ENCODE measurements around the gene AAMP. TPM values are rescaled to one million over a fixed set of nuclear protein-coding genes. Genes with fewer than 3 reads are reported as not detected.

Gene AAMP
- total RNA-seq, 1 donor = 104 TPM

- no peak for TF ChIP-seq CTCF (IDR thresholded peaks at IDR 0.05; ENCODE audit: insufficient read depth, low read depth, low read length)
- DNase-seq (ENCODE audit: low read depth) = no peak
- H3K4me3 ChIP-seq (ENCODE audit: low read depth, low read length) = no peak overlapping the region
Observed at GRCh38 chr2:218256612-218257350, 13.2 kb downstream of the AAMP start.

GRCh38 chr2:218255446-218255845, 14.5 kb downstream of the AAMP start:
- TF ChIP-seq CTCF (IDR thresholded peaks at IDR 0.05; ENCODE audit: insufficient read depth, low read depth, low read length) = no peak
- no peak overlapping the region for H3K4me3 ChIP-seq (ENCODE audit: low read depth, low read length)
- DNase-seq (ENCODE audit: low read depth) = peak; percentile 64

GRCh38 chr2:218253232-218253625, 16.7 kb downstream of the AAMP start:
- no peak for DNase-seq (ENCODE audit: low read depth)
- no peak overlapping the region for H3K4me3 ChIP-seq (ENCODE audit: low read depth, low read length)
- no peak for TF ChIP-seq CTCF (IDR thresholded peaks at IDR 0.05; ENCODE audit: insufficient read depth, low read depth, low read length)

- no peak for DNase-seq (ENCODE audit: low read depth)
Observed at GRCh38 chr2:218252509-218253231, 17.3 kb downstream of the AAMP start.

GRCh38 chr2:218249691-218250090, 20.2 kb downstream of the AAMP start:
- H3K4me3 ChIP-seq (ENCODE audit: low read depth, low read length) = no peak overlapping the region
- no peak for DNase-seq (ENCODE audit: low read depth)
- TF ChIP-seq CTCF (IDR thresholded peaks at IDR 0.05; ENCODE audit: insufficient read depth, low read depth, low read length) = no peak

More at GRCh38 chr2:218252509-218253231, 17.3 kb downstream of the AAMP start:
- H3K4me3 ChIP-seq (ENCODE audit: low read depth, low read length) = no peak overlapping the region
- no peak for TF ChIP-seq CTCF (IDR thresholded peaks at IDR 0.05; ENCODE audit: insufficient read depth, low read depth, low read length)

GRCh38 chr2:218245214-218245613, 24.7 kb downstream of the AAMP start:
- TF ChIP-seq CTCF (IDR thresholded peaks at IDR 0.05; ENCODE audit: insufficient read depth, low read depth, low read length) = no peak
- DNase-seq (ENCODE audit: low read depth) = no peak
- H3K4me3 ChIP-seq (ENCODE audit: low read depth, low read length) = no peak overlapping the region
